Measurements from ENCODE around the gene SCD. TPM values are rescaled to one million over a fixed set of nuclear protein-coding genes. Genes with fewer than 3 reads are reported as not detected.

Gene SCD
- total and polyA plus RNA-seq, 2 of the 13 experiments (the other 11 are each of a cell fraction or from before 2014, with no cell fraction given) = 492 to 512 TPM

DNA sequence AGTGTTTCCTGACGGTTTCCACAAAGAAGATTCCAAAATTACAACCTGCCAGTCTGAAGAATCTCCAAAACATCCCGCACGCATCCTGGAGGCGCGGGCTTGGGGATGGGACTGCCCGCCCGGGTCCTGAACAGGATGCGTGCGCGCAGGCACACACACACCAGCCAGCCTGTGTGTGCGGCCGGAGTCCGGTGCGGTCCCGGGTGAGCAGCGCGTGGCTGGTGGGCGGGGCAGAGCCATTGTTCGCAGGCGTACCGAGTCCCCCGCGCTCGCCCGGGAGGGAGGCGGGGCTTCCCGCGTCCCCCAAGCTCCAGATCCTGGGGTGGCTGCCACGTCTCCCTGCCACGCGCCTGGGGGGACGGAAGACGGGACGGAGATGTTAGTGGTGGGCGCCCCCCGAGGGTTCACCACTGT is 675 bp upstream of the SCD start (continued):
- TF ChIP-seq CHD2 (IDR thresholded peaks at IDR 0.05; ENCODE audit: low read depth, low read length) = no peak
- TF ChIP-seq ZBTB20 (CRISPR knock-in tag; IDR thresholded peaks at IDR 0.05; ENCODE audit: borderline replicate concordance, low read depth) = peak; percentile 58; the same call in 1 of the 2 replicates
- TF ChIP-seq FOXO1 (CRISPR knock-in tag; IDR thresholded peaks at IDR 0.05) = peak; percentile 82; the same call in 1 of the 2 replicates
- no peak for TF ChIP-seq PTBP1 (IDR thresholded peaks at IDR 0.05; ENCODE audit: low read depth, low read length, poor library complexity, severe bottlenecking)
- no peak for TF ChIP-seq PHB2 (IDR thresholded peaks at IDR 0.05; ENCODE audit: partially characterized antibody)
- TF ChIP-seq SPEN (CRISPR knock-in tag; IDR thresholded peaks at IDR 0.05; ENCODE audit: low read depth) = no peak; the same call in 1 of the 2 replicates
- peak; percentile 48; the same call in 1 of the 2 replicates for TF ChIP-seq ZBTB42 (CRISPR knock-in tag; IDR thresholded peaks at IDR 0.05)
- TF ChIP-seq TAF1 (CRISPR knock-in tag; IDR thresholded peaks at IDR 0.05) = peak; percentile 53
- no peak for TF ChIP-seq ZNF44 (CRISPR knock-in tag; IDR thresholded peaks at IDR 0.05)
- TF ChIP-seq XRCC5 (optimal IDR thresholded peaks at IDR 0.05; ENCODE audit: low read length) = no peak
- no peak for TF ChIP-seq SIN3B (IDR thresholded peaks at IDR 0.05; ENCODE audit: low read length)
- TF ChIP-seq, protein P1, sequence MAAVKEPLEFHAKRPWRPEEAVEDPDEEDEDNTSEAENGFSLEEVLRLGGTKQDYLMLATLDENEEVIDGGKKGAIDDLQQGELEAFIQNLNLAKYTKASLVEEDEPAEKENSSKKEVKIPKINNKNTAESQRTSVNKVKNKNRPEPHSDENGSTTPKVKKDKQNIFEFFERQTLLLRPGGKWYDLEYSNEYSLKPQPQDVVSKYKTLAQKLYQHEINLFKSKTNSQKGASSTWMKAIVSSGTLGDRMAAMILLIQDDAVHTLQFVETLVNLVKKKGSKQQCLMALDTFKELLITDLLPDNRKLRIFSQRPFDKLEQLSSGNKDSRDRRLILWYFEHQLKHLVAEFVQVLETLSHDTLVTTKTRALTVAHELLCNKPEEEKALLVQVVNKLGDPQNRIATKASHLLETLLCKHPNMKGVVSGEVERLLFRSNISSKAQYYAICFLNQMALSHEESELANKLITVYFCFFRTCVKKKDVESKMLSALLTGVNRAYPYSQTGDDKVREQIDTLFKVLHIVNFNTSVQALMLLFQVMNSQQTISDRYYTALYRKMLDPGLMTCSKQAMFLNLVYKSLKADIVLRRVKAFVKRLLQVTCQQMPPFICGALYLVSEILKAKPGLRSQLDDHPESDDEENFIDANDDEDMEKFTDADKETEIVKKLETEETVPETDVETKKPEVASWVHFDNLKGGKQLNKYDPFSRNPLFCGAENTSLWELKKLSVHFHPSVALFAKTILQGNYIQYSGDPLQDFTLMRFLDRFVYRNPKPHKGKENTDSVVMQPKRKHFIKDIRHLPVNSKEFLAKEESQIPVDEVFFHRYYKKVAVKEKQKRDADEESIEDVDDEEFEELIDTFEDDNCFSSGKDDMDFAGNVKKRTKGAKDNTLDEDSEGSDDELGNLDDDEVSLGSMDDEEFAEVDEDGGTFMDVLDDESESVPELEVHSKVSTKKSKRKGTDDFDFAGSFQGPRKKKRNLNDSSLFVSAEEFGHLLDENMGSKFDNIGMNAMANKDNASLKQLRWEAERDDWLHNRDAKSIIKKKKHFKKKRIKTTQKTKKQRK (IDR thresholded peaks at IDR 0.05; ENCODE audit: low read length) = no peak
- TF ChIP-seq ZFP36L2 (CRISPR knock-in tag; IDR thresholded peaks at IDR 0.05) = peak; percentile 44; the same call in 1 of the 2 replicates
- TF ChIP-seq GFI1 (CRISPR knock-in tag; IDR thresholded peaks at IDR 0.05; ENCODE audit: borderline replicate concordance) = no peak
- no peak for TF ChIP-seq NBN (conservative IDR thresholded peaks at IDR 0.05)
- no peak for TF ChIP-seq ZMYM2 (CRISPR knock-in tag; IDR thresholded peaks at IDR 0.05)
- 0 out of 2 replicates have a peak, but pooled peaks have one; percentile 44 for TF ChIP-seq ZNF468 (CRISPR knock-in tag; IDR thresholded peaks at IDR 0.05)
- no peak for TF ChIP-seq ZNF496 (CRISPR knock-in tag; IDR thresholded peaks at IDR 0.05; ENCODE audit: insufficient replicate concordance)
- TF ChIP-seq POLR2A (IDR thresholded peaks at IDR 0.05; ENCODE audit: insufficient read depth in 1 of 2, low read depth in 2 of 2, low read length in 2 of 2) = peak in 1 of 2 experiments; percentile 79; a peak in 2 of 4 replicates
- TF ChIP-seq, protein P2, sequence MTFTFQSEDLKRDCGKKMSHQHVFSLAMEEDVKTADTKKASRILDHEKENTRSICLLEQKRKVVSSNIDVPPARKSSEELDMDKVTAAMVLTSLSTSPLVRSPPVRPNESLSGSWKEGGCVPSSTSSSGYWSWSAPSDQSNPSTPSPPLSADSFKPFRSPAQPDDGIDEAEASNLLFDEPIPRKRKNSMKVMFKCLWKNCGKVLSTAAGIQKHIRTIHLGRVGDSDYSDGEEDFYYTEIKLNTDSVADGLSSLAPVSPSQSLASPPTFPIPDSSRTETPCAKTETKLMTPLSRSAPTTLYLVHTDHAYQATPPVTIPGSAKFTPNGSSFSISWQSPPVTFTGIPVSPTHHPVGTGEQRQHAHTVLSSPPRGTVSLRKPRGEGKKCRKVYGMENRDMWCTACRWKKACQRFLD (CRISPR knock-in tag; IDR thresholded peaks at IDR 0.05; ENCODE audit: borderline replicate concordance) = no peak
- TF ChIP-seq HOXA9 (CRISPR knock-in tag; IDR thresholded peaks at IDR 0.05; ENCODE audit: borderline replicate concordance) = 0 out of 2 replicates have a peak, but pooled peaks have one; percentile 49
- TF ChIP-seq, protein P3, sequence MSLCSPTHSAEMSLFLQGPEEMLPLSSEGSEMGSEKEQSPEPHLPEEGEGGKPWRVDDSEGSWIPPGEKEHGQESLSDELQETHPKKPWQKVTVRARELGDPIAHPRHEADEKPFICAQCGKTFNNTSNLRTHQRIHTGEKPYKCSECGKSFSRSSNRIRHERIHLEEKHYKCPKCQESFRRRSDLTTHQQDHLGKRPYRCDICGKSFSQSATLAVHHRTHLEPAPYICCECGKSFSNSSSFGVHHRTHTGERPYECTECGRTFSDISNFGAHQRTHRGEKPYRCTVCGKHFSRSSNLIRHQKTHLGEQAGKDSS (CRISPR knock-in tag; IDR thresholded peaks at IDR 0.05; ENCODE audit: borderline replicate concordance, low read depth) = no peak
- TF ChIP-seq, protein P4, sequence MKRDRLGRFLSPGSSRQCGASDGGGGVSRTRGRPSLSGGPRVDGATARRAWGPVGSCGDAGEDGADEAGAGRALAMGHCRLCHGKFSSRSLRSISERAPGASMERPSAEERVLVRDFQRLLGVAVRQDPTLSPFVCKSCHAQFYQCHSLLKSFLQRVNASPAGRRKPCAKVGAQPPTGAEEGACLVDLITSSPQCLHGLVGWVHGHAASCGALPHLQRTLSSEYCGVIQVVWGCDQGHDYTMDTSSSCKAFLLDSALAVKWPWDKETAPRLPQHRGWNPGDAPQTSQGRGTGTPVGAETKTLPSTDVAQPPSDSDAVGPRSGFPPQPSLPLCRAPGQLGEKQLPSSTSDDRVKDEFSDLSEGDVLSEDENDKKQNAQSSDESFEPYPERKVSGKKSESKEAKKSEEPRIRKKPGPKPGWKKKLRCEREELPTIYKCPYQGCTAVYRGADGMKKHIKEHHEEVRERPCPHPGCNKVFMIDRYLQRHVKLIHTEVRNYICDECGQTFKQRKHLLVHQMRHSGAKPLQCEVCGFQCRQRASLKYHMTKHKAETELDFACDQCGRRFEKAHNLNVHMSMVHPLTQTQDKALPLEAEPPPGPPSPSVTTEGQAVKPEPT (CRISPR knock-in tag; IDR thresholded peaks at IDR 0.05; ENCODE audit: low read depth) = no peak
- TF ChIP-seq, protein P5, sequence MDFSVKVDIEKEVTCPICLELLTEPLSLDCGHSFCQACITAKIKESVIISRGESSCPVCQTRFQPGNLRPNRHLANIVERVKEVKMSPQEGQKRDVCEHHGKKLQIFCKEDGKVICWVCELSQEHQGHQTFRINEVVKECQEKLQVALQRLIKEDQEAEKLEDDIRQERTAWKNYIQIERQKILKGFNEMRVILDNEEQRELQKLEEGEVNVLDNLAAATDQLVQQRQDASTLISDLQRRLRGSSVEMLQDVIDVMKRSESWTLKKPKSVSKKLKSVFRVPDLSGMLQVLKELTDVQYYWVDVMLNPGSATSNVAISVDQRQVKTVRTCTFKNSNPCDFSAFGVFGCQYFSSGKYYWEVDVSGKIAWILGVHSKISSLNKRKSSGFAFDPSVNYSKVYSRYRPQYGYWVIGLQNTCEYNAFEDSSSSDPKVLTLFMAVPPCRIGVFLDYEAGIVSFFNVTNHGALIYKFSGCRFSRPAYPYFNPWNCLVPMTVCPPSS (IDR thresholded peaks at IDR 0.05) = no peak
